Stimulated activated CD8-positive, alpha-beta memory T cell treated with anti-CD3 and anti-CD28 coated beads, Interleukin-4, amount 100 ng/mL, for 4 hours (primary cell): ENCODE data around the gene RAI1.

Experiments
- DNase-seq, 2 donors: peaks; one replicate each; pipeline ENCODE4 v3.0.0-alpha.2; 2020; ENCODE audit warnings: low read depth in 2 of 2, low spot score in 1 of 2

The RAI1 gene

GRCh38 chr17:17812211-17813054, 131.2 kb downstream of the RAI1 start:
- DNase-seq, result peak; percentile 30 to 49

GRCh38 chr17:17813055-17813724, 131.9 kb downstream of the RAI1 start:
- DNase-seq, result no peak

- DNase-seq, result no peak
Measured at GRCh38 chr17:17813725-17814095, 132.5 kb downstream of the RAI1 start.

GRCh38 chr17:17814162-17815061, 133.2 kb downstream of the RAI1 start:
- DNase-seq, result no peak

GRCh38 chr17:17815062-17815406, 133.8 kb downstream of the RAI1 start:
- DNase-seq, result no peak

- DNase-seq, result no peak
Measured at GRCh38 chr17:17815436-17816200, 134.4 kb downstream of the RAI1 start.

GRCh38 chr17:17816240-17816814, 135.1 kb downstream of the RAI1 start:
- no peak for DNase-seq

GRCh38 chr17:17816831-17817551, 135.7 kb downstream of the RAI1 start:
- DNase-seq, result no peak

- no peak for DNase-seq
Measured at GRCh38 chr17:17817552-17817947, 136.3 kb downstream of the RAI1 start.

GRCh38 chr17:17818088-17818526, 136.8 kb downstream of the RAI1 start:
- DNase-seq, result no peak

GRCh38 chr17:17819111-17819510, 137.9 kb downstream of the RAI1 start:
- no peak for DNase-seq

- peak in 1 of 2 donors; percentile 45 for DNase-seq
Measured at GRCh38 chr17:17819561-17819995, 138.3 kb downstream of the RAI1 start.

GRCh38 chr17:17820046-17820445, 138.8 kb downstream of the RAI1 start:
- no peak for DNase-seq

- no peak for DNase-seq
Measured at GRCh38 chr17:17820463-17821158, 139.4 kb downstream of the RAI1 start.

- no peak for DNase-seq
Measured at GRCh38 chr17:17822189-17822588, 140.9 kb downstream of the RAI1 start.

GRCh38 chr17:17822616-17823015, 141.4 kb downstream of the RAI1 start:
- no peak for DNase-seq

GRCh38 chr17:17823433-17824118, 142.3 kb downstream of the RAI1 start:
- peak in 1 of 2 donors; percentile 55 for DNase-seq

GRCh38 chr17:17824119-17824782, 143.0 kb downstream of the RAI1 start:
- DNase-seq, result no peak
